Mesothelial cell of epicardium (in vitro differentiated cells): ENCODE results near the gene PAGR1. TPM values are rescaled to one million over a fixed set of nuclear protein-coding genes. Genes with fewer than 3 reads are reported as not detected.

Experiments
- DNase-seq, 2 experiments: peaks; one replicate each; pipeline ENCODE4 v3.0.0; 2021; ENCODE audit warnings: low spot score in 2 of 2; ENCODE audit not compliant: unreplicated experiment in 2 of 2
- H3K27ac Mint-ChIP-seq: 2 replicates; pipeline ENCODE4 v1.8.0; 2021; ENCODE audit warnings: mixed read lengths
- H3K27me3 Mint-ChIP-seq: 2 replicates; pipeline ENCODE4 v1.8.0; 2021; ENCODE audit warnings: low read depth, mixed read lengths
- H3K36me3 Mint-ChIP-seq: 2 replicates; pipeline ENCODE4 v1.8.0; 2021; ENCODE audit warnings: mixed read lengths
- H3K4me1 Mint-ChIP-seq: 2 replicates; pipeline ENCODE4 v1.8.0; 2021; ENCODE audit warnings: mixed read lengths
- H3K4me3 Mint-ChIP-seq: 2 replicates; pipeline ENCODE4 v1.8.0; 2021; ENCODE audit warnings: mild to moderate bottlenecking, moderate library complexity, mixed read lengths
- H3K9me3 Mint-ChIP-seq: 2 replicates; pipeline ENCODE4 v1.8.0; 2021; ENCODE audit warnings: mixed read lengths
- CTCF ChIP-seq: fragments of 200-600 bp; sonication (generic); IDR thresholded peaks from one replicate; pipeline ENCODE4 v1.5.0; 2021; ENCODE audit warnings: antibody characterized with exemption; ENCODE audit not compliant: unreplicated experiment
- total RNA-seq: library from RNA; stranded (reverse); gene quantifications from 3 replicates; pipeline ENCODE4 v1.2.1, GENCODE V29; 2021

PAGR1 gene
- total RNA-seq, 1 donor from 2014 or later: 43.8 TPM

- peaks cover 8% of the 10 kb centered on the region for H3K36me3 Mint-ChIP-seq
- no peak for TF ChIP-seq CTCF
- peak overlapping the region; percentile 100 for H3K27ac Mint-ChIP-seq
- H3K27me3 Mint-ChIP-seq: no peaks in the 10 kb centered on the region
- no peak for DNase-seq
- H3K9me3 Mint-ChIP-seq: no peaks in the 10 kb centered on the region
- H3K4me3 Mint-ChIP-seq: peak overlapping the region; percentile 100
- H3K4me1 Mint-ChIP-seq: peaks cover 39% of the 10 kb centered on the region
Measured at GRCh38 chr16:29804455-29805231, 11.3 kb upstream of the PAGR1 start.

DNA sequence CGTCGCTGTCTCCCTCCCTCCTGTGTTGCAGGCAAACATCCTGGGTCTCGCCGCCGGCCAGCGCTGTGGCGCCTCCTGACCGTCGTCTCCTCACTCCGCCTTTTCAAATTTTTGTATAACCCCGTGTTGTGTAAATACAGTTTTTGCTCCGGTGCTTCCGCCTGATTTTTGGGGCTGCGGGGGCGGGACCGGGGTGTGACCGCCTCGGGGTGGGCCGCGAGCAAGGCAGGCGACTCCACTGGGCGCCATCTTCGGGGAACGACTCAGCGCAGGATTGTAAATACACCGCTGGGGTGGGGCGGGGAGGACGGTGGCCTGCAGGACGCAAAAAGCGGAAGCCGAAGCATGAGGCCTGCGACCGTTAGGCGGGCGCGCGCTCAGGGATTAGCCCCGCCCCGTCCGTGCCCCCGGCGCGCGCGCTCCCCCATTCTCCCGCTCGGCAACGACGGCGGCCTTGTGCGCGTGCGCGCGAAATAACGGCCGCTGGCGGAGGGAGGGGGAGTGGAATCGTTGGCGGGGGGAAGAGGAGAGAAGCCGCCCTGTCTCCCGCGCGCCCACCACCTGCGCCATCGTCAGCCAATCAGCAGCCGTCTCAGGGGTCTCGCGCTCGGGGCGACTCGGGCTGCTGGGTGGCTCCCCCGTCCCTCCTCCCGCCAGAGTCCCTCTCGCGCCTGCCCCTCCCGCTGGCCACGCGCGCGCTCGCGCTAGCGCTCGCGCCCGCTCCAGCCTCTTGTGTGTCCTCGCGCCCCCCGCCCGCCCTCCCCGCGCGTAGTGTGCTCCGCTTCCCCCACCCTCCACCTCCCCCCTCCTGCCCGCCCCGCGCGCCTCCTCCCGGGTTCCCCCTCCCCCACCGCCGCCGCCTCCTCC lies 10.5 kb upstream of the PAGR1 start:
- Mint-ChIP-seq H3K27ac (peak overlapping the region; percentile 100), H3K9me3 (no peaks in the 10 kb centered on the region), H3K27me3 (no peaks in the 10 kb centered on the region), H3K36me3 (peaks cover 8% of the 10 kb centered on the region), H3K4me1 (peaks cover 46% of the 10 kb centered on the region), H3K4me3 (peak overlapping the region; percentile 100)
- DNase-seq: peak; percentile 98
- no peak for TF ChIP-seq CTCF

DNA sequence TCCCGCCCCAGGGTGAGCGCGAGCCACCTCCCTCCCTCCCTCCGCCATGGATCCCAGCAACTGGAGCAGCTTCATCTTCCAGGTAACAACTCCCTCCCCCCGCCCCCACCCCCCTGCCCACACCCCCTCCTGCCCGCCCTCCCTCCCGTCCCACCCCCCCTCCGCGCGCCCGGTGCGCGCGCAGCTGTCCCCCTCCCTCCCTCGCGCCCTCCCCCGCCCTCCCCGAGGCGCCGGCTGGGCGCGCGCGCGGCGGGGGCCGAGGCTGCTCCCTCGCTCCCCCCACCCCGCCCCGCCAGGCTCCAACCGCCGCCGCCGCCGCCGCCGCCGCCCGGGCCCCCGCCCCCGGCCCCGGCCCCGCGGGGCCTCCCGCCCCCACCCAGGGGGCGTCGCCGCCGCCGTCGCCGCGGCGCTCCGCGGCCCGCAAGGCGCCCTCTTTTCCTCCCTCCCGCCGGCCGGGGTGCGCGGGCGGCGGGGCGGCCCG lies 9.8 kb upstream of the PAGR1 start, which contains the start of gene MAZ:
MAZ (plus strand) TSS at position 431 of the 481 bp plus-strand sequence. CDS start 173 bp downstream, outside the sequence.
- no peak for TF ChIP-seq CTCF
- Mint-ChIP-seq H3K27me3 (no peaks in the 10 kb centered on the region), H3K27ac (peak within 1 kb of the TSS; percentile 100), H3K4me3 (peak within 1 kb of the TSS; percentile 100), H3K9me3 (no peaks in the 10 kb centered on the region), H3K4me1 (peaks cover 52% of the 10 kb centered on the region), H3K36me3 (peaks cover 7% of the 10 kb centered on the region)
- peak in 1 of 2 experiments; percentile 69 for DNase-seq

DNA sequence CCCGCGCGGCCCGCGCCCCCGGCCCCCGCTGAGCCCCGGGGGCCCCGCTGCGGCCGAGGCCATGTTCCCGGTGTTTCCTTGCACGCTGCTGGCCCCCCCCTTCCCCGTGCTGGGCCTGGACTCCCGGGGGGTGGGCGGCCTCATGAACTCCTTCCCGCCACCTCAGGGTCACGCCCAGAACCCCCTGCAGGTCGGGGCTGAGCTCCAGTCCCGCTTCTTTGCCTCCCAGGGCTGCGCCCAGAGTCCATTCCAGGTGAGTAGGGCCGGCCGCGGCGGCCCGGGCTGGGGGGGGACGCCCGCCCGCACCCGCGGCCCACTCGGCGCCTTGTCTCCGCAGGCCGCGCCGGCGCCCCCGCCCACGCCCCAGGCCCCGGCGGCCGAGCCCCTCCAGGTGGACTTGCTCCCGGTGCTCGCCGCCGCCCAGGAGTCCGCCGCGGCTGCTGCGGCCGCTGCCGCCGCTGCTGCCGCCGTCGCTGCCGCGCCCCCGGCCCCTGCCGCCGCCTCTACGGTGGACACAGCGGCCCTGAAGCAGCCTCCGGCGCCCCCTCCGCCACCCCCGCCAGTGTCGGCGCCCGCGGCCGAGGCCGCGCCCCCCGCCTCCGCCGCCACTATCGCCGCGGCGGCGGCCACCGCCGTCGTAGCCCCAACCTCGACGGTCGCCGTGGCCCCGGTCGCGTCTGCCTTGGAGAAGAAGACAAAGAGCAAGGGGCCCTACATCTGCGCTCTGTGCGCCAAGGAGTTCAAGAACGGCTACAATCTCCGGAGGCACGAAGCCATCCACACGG lies 9.1 kb upstream of the PAGR1 start:
- Mint-ChIP-seq H3K27me3 (no peaks in the 10 kb centered on the region), H3K36me3 (peaks cover 1% of the 10 kb centered on the region), H3K4me1 (peaks cover 59% of the 10 kb centered on the region), H3K9me3 (no peaks in the 10 kb centered on the region), H3K4me3 (peak overlapping the region; percentile 79), H3K27ac (peak overlapping the region; percentile 92)
- DNase-seq: peak in 1 of 2 experiments; percentile 54
- TF ChIP-seq CTCF: no peak
